Putamen (tissue), 1 donor: ENCODE data around the gene FARSA.
"Not testable (repeated sequence)": the region's sequence is repeated elsewhere in the genome, so short reads cannot be mapped to it uniquely, and the experiment has no call there.

Experiments
- DNase-seq: peaks from one replicate; pipeline ENCODE4 v3.0.0-alpha.2; 2016; ENCODE audit warnings: low spot score

The FARSA gene

GRCh38 chr19:12890787-12891552 lies 42.5 kb downstream of the FARSA start, which contains the start of gene GCDH:
Gene GCDH, plus strand, starts transcription at chr19:12891160. Its CDS starts 145 bp downstream, at chr19:12891305.
- DNase-seq, result peak; percentile 99

- DNase-seq, result not testable (repeated sequence)
Measured at GRCh38 chr19:12890299-12890786, 43.2 kb downstream of the FARSA start.

- DNase-seq, result no peak
Measured at GRCh38 chr19:12888006-12888603, 45.4 kb downstream of the FARSA start.

- no peak for DNase-seq
Measured at GRCh38 chr19:12886969-12887747, 46.4 kb downstream of the FARSA start, which contains the start of gene KLF1. Gene KLF1, minus strand, starts transcription at chr19:12887201. Its CDS starts 61 bp downstream, at chr19:12887140.

GRCh38 chr19:12886651-12886968 lies 46.9 kb downstream of the FARSA start:
- no peak for DNase-seq

- DNase-seq, result no peak
Measured at GRCh38 chr19:12885749-12886650, 47.5 kb downstream of the FARSA start.

GRCh38 chr19:12884926-12885748 lies 48.4 kb downstream of the FARSA start:
- DNase-seq, result peak; percentile 32

- DNase-seq, result no peak
Measured at GRCh38 chr19:12884627-12884925, 48.9 kb downstream of the FARSA start.

- no peak for DNase-seq
Measured at GRCh38 chr19:12884202-12884601, 49.3 kb downstream of the FARSA start.

- no peak for DNase-seq
Measured at GRCh38 chr19:12882589-12882988, 50.9 kb downstream of the FARSA start.

GRCh38 chr19:12881172-12881808 lies 52.2 kb downstream of the FARSA start, which contains the start of gene DNASE2:
Gene DNASE2, minus strand, starts transcription at chr19:12881449. Its CDS starts 74 bp downstream, at chr19:12881375.
- DNase-seq, result peak; percentile 86

- DNase-seq, result no peak
Measured at GRCh38 chr19:12880551-12881171, 52.9 kb downstream of the FARSA start.

- DNase-seq, result no peak
Measured at GRCh38 chr19:12875086-12875485, 58.4 kb downstream of the FARSA start.

- no peak for DNase-seq
Measured at GRCh38 chr19:12873891-12874745, 59.4 kb downstream of the FARSA start.

GRCh38 chr19:12872941-12873890 lies 60.3 kb downstream of the FARSA start:
- peak; percentile 40 for DNase-seq
